ENCODE data around the gene DEAF1. TPM values are rescaled to one million over a fixed set of nuclear protein-coding genes. Genes with fewer than 3 reads are reported as not detected.

Gene DEAF1
- total RNA-seq, 6 experiments from 2014 or later: 11.3 to 17.9 (median 14.0) TPM

DNA sequence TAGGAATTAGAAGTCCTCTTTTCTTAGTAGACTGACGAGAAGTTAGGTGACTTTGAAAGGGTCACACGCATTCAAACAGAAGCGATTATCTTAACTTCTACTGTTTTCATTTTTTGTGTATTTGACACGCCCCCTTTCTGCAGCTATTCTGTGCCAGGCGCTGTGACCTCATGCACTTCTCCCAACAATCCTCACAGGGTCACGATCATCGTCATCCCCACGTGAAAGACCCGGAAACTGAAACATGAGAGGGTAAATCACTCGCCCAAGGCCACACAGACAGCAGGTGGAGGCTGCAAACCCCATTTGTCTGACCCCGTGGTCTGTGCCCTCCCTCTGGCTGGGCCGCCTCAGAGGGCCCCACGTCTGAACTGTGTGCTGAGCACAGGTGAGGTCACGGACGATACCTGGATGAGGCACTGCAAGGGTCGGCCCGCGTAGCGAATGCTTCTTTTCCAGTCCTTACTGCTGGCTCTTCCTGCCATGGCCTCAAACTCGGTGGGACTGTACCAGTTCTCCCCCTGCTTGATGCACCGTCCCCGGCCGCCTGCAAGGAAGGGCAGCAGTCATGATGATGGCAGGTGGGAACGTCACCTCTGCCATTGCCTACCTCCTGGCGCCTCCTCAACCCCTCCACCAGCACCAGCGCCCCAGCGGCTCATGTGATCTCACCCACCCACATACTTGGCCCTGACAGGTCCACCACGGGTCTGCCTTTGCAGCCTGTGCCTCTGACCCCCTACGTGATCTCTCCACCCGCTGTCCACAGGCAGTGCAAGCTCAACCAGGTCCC is 8.4 kb downstream of the DEAF1 start:
- WGBS (ENCODE audit: insufficient coverage, low coverage, low lambda C conversion rate, missing lambda C conversion rate): 59% methylated on average over 10 of the region's 30 CpGs
- intact Hi-C loops (cut with DNase I): no loop called here
- Histone ChIP-seq H3K27ac (no peak overlapping the region), H3K4me3 (no peak overlapping the region), H3K9me3 (no peaks in the 10 kb centered on the region), H3K27me3 (no peaks in the 10 kb centered on the region), H3K36me3 (peaks cover 0 to 46% (median 7%) of the 10 kb centered on the region in 4 donors), H3K4me1 (no peaks in the 10 kb centered on the region)
- ATAC-seq (peak in 2 of 4 donors; percentile 19 to 23), DNase-seq (no peak)
- TF ChIP-seq, protein P1, sequence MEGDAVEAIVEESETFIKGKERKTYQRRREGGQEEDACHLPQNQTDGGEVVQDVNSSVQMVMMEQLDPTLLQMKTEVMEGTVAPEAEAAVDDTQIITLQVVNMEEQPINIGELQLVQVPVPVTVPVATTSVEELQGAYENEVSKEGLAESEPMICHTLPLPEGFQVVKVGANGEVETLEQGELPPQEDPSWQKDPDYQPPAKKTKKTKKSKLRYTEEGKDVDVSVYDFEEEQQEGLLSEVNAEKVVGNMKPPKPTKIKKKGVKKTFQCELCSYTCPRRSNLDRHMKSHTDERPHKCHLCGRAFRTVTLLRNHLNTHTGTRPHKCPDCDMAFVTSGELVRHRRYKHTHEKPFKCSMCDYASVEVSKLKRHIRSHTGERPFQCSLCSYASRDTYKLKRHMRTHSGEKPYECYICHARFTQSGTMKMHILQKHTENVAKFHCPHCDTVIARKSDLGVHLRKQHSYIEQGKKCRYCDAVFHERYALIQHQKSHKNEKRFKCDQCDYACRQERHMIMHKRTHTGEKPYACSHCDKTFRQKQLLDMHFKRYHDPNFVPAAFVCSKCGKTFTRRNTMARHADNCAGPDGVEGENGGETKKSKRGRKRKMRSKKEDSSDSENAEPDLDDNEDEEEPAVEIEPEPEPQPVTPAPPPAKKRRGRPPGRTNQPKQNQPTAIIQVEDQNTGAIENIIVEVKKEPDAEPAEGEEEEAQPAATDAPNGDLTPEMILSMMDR (IDR thresholded peaks at IDR 0.05): no peak
- no peak for TF ChIP-seq POLR2A (IDR thresholded peaks at IDR 0.05)

DNA sequence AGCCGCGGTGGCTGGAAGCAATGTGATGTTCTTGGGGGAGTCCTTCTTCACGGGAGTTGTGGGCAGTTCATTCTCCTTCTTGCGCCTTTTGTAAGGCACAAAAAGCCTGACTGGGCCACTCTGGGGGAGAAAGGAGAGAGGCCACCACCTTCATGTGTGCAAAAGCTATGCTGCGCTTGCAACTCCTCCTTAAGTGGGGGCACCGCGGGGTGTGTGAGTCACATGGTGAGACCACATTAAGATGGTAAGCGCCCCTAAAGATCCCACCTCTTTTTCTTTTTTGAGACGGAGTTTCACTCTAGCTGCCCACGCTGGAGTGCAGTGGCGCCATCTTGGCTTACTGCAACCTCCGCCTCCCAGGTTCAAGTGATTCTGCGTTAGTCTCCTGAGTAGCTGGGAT is 14.1 kb downstream of the DEAF1 start:
- no peak for DNase-seq
- Histone ChIP-seq H3K9me3 (no peaks in the 10 kb centered on the region), H3K27ac (no peak overlapping the region), H3K4me3 (no peak overlapping the region), H3K4me1 (peaks cover 0 to 18% (median 0%) of the 10 kb centered on the region in 4 donors), H3K36me3 (peaks cover 0 to 34% (median 6%) of the 10 kb centered on the region in 4 donors), H3K27me3 (no peaks in the 10 kb centered on the region)
- no peak for TF ChIP-seq POLR2A (IDR thresholded peaks at IDR 0.05)
- TF ChIP-seq, protein P1 (IDR thresholded peaks at IDR 0.05): no peak
- intact Hi-C loops (cut with DNase I): no loop called here
- ATAC-seq: no peak
- WGBS (ENCODE audit: insufficient coverage, low coverage, low lambda C conversion rate, missing lambda C conversion rate): 89% methylated on average over 7 of the region's 13 CpGs

DNA sequence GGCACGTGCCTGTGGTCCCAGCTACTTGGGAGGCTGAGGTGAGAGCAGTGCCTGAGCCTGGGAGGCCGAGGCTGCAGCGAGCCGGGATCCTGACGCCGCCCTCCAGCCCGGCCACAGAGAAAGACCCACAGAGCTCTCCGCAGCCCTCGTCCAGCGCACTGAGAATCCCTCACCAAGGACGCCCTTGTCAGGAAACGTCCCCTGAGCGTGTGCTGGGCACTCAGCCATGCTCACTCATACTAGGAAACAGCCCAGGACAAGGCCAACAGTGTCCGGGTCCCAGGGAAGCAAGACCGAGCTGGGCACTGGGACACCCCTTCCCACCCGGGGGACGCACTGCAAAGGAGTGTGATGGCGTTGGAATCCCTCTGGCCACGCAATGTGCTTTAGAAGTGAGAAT is 14.5 kb downstream of the DEAF1 start:
- ATAC-seq (peak in 3 of 4 donors; percentile 29 to 56 (median 31)), DNase-seq (no peak)
- Histone ChIP-seq H3K4me1 (peaks cover 0 to 18% (median 0%) of the 10 kb centered on the region in 4 donors), H3K27ac (no peak overlapping the region), H3K4me3 (no peak overlapping the region), H3K27me3 (no peaks in the 10 kb centered on the region), H3K36me3 (peaks cover 0 to 30% (median 5%) of the 10 kb centered on the region in 4 donors), H3K9me3 (no peaks in the 10 kb centered on the region)
- TF ChIP-seq, protein P1 (IDR thresholded peaks at IDR 0.05): no peak
- TF ChIP-seq POLR2A (IDR thresholded peaks at IDR 0.05): no peak
- intact Hi-C loops (cut with DNase I): no loop called here
- whole genome bisulfite sequencing (ENCODE audit: insufficient coverage, low coverage, low lambda C conversion rate, missing lambda C conversion rate): 85% methylated on average over 17 of the region's 19 CpGs

DNA sequence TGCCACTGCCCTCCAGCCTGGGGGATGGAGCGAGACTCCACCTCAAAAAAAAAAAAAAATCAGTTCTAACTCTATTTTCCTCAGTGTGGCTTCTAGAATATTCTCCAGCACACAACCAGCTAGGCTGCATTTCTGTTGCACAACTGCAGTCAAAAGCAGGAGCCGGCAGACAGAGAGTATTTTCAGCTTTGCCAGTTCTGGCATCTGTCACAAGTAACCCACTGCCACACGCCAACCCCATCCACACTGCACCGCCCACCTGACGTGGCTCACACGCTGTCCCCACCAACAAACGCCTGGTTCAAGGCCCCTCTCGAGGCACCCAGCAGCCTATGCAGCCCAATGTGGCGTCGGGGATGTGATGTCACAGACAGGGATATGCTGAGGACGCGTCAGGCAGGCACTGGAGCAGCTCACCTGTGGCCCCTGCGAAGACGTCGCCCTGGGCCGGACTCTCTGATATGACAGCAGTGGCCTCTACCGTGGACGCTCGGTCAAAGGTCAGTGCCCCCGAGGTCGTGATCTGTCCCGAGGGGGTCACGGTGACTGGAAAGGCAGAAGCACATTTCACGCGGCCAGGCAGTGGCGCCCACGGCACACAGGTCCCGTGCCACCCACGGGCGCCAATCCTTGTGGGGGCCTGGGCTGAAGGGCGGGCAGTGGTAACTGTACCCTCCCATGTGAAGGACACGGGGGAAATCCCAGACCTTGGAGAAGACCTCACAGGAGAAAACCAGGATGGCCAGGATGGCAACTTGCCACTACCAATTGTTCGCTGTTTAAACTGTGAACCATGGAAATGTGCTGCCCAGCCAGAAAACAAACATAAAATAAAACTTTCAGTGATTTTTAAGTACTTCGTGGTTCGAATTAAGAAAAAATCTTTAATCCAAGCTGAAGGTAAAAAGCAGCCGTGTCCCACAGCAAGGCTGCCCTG is 15.5 kb downstream of the DEAF1 start:
- intact Hi-C loops (cut with DNase I): no loop called here
- 34% methylated on average over 9 of the region's 36 CpGs for WGBS (ENCODE audit: insufficient coverage, low coverage, low lambda C conversion rate, missing lambda C conversion rate)
- Histone ChIP-seq H3K9me3 (no peaks in the 10 kb centered on the region), H3K4me1 (peaks cover 0 to 18% (median 0%) of the 10 kb centered on the region in 4 donors), H3K36me3 (peaks cover 0 to 25% (median 5%) of the 10 kb centered on the region in 4 donors), H3K27me3 (no peaks in the 10 kb centered on the region), H3K27ac (peak overlapping the region in 2 of 3 donors; percentile 40 to 57), H3K4me3 (no peak overlapping the region)
- DNase-seq (peak; percentile 63 to 82 (median 71)), ATAC-seq (peak; percentile 75 to 86 (median 82))
- TF ChIP-seq, protein P1 (IDR thresholded peaks at IDR 0.05): peak in 1 of 4 donors; percentile 13
- TF ChIP-seq POLR2A (IDR thresholded peaks at IDR 0.05): no peak

Measured in right lobe of liver (tissue), 6 donors.